Hepatocyte (in vitro differentiated cells): ENCODE results near the gene KCP. TPM values are rescaled to one million over a fixed set of nuclear protein-coding genes. Genes with fewer than 3 reads are reported as not detected.

Experiments
- DNase-seq: peaks from one replicate; pipeline ENCODE4 v3.0.0-alpha.2; 2016; ENCODE audit warnings: low spot score
- H2AFZ ChIP-seq: fragments of 200-600 bp; sonication (generic); 2 replicates; pipeline ENCODE4 v1.6.0; 2016; ENCODE audit warnings: antibody characterized with exemption, mild to moderate bottlenecking
- H3K27ac ChIP-seq: fragments of 200-600 bp; sonication (generic); 2 replicates; pipeline ENCODE4 v1.5.1; 2016; ENCODE audit warnings: mild to moderate bottlenecking
- H3K27me3 ChIP-seq: fragments of 200-600 bp; sonication (generic); 2 replicates; pipeline ENCODE4 v1.6.1; 2016
- H3K36me3 ChIP-seq: fragments of 200-600 bp; sonication (generic); replicated peaks from 2 replicates; pipeline ENCODE4 v1.5.1; 2016; ENCODE audit warnings: low read depth; ENCODE audit not compliant: insufficient read depth
- H3K4me1 ChIP-seq: fragments of 200-600 bp; sonication (generic); 2 replicates; pipeline ENCODE4 v1.5.1; 2016; ENCODE audit warnings: mild to moderate bottlenecking, moderate library complexity; ENCODE audit not compliant: insufficient read depth
- H3K4me2 ChIP-seq: fragments of 200-600 bp; sonication (generic); 2 replicates; pipeline ENCODE4 v1.6.0; 2016
- H3K4me3 ChIP-seq: fragments of 200-600 bp; sonication (generic); 2 replicates; pipeline ENCODE4 v1.5.1; 2016; ENCODE audit warnings: mild to moderate bottlenecking
- H3K79me2 ChIP-seq: fragments of 200-600 bp; sonication (generic); 2 replicates; pipeline ENCODE4 v1.6.0; 2017; ENCODE audit warnings: mild to moderate bottlenecking
- H3K9me2 ChIP-seq: fragments of 200-600 bp; sonication (generic); replicated peaks from 2 replicates; pipeline ENCODE4 v1.6.0; 2017; ENCODE audit warnings: mild to moderate bottlenecking; ENCODE audit not compliant: insufficient read depth
- H3K9me3 ChIP-seq: fragments of 200-600 bp; sonication (generic); 2 replicates; pipeline ENCODE4 v1.5.1; 2016; ENCODE audit warnings: low read depth, mild to moderate bottlenecking
- H4K20me1 ChIP-seq: fragments of 200-600 bp; sonication (generic); 2 replicates; pipeline ENCODE4 v1.6.0; 2016; ENCODE audit warnings: mild to moderate bottlenecking; ENCODE audit not compliant: insufficient read depth, poor library complexity, severe bottlenecking
- EZH2 ChIP-seq: fragments of 200-600 bp; sonication (generic); IDR thresholded peaks from 2 replicates; pipeline ENCODE4 v1.6.1; 2016; ENCODE audit warnings: antibody characterized with exemption, mild to moderate bottlenecking, borderline replicate concordance
- EZH2phosphoT487 ChIP-seq: fragments of 200-600 bp; sonication (generic); IDR thresholded peaks from one replicate; pipeline ENCODE4 v1.6.1; 2018; ENCODE audit warnings: antibody characterized with exemption, mild to moderate bottlenecking, low read depth, moderate library complexity; ENCODE audit not compliant: unreplicated experiment, severe bottlenecking
- WGBS: methylation state at CpG from one replicate; pipeline ENCODE4 v1.1.6; 2016; ENCODE audit warnings: low lambda C conversion rate; ENCODE audit errors: missing lambda C conversion rate; 5-methylcytosine and 5-hydroxymethylcytosine counted together
- polyA plus RNA-seq: library from polyadenylated mRNA; unstranded; fragments of >200 nt; fragmentation: Nextera tagmentation; extraction: Ambion mirVana; gene quantifications from 2 replicates; pipeline ENCODE4 v1.2.1, GENCODE V29; 2016
- total RNA-seq: library from RNA; depleted of rRNA; stranded (reverse); fragments of >200 nt; gene quantifications from 2 replicates; pipeline ENCODE4 v1.2.3, GENCODE V29; 2014
- TF ChIP-seq, protein P1 (sequence below): fragments of 200-600 bp; sonication (generic); IDR thresholded peaks from 2 replicates; pipeline ENCODE4 v1.5.1; 2016; ENCODE audit warnings: antibody characterized with exemption, mild to moderate bottlenecking; ENCODE audit not compliant: poor library complexity

Gene KCP
- total and polyA plus RNA-seq, 2 experiments from 2014 or later: 0.40 to 2.4 TPM

DNA sequence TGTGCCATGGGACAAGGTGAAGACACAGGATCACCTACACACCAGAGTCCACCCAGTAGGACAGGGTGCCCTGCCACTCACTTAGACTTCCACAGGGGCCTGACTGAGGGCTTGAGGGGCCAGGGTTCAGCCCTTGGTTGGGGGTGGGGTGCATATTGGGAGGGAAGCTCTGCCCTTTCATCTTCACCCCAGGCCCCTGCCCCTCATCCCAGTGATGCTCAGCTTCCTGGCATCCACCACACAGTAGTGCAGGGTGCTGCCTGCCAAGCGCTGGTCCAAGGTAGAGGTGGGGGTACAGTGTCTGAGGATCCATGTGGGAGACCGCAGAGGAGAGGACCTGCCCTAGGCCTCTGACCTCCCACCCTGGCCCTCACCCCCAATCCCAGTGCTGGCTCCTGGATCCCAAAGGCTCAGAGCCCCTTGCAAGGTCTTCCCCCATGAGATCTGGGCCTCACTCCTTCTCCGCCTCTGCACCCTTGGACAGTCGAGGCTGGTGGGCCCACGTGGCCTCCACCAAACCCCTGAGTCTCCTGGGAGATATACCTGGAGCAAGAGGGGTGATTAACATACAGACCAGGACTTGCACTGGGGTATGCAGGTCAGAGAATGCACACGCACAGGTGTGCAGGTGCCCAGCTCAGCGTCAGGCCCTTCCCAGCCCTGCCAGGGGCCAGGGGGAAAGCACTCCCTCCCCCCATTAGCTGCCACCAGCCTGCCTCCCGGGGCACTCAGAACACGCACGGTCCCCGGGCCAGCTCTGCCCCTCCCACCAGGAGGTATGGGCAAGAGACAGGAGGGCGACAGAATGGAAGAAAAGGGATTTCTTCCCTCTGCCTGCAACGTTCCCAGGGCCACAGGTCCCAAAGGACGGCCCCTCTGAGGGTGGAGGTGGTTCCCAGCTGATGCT, 18.6 kb upstream of the KCP start:
- DNase-seq: no peak
- no peaks in the 10 kb centered on the region for H3K9me2 ChIP-seq
- H3K4me1 ChIP-seq: no peaks in the 10 kb centered on the region
- no peak overlapping the region for H3K4me3 ChIP-seq
- 81% methylated on average over 12 of the region's 14 CpGs for WGBS
- H3K27me3 ChIP-seq: peaks cover 2% of the 10 kb centered on the region
- no peak overlapping the region for H3K4me2 ChIP-seq
- no peaks in the 10 kb centered on the region for H3K79me2 ChIP-seq
- no peak overlapping the region for H3K27ac ChIP-seq
- no peaks in the 10 kb centered on the region for H3K9me3 ChIP-seq
- H4K20me1 ChIP-seq: no peaks in the 10 kb centered on the region
- no peaks in the 10 kb centered on the region for H3K36me3 ChIP-seq
- H2AFZ ChIP-seq: no peak overlapping the region
- no peak for TF ChIP-seq EZH2
- TF ChIP-seq, protein P1, sequence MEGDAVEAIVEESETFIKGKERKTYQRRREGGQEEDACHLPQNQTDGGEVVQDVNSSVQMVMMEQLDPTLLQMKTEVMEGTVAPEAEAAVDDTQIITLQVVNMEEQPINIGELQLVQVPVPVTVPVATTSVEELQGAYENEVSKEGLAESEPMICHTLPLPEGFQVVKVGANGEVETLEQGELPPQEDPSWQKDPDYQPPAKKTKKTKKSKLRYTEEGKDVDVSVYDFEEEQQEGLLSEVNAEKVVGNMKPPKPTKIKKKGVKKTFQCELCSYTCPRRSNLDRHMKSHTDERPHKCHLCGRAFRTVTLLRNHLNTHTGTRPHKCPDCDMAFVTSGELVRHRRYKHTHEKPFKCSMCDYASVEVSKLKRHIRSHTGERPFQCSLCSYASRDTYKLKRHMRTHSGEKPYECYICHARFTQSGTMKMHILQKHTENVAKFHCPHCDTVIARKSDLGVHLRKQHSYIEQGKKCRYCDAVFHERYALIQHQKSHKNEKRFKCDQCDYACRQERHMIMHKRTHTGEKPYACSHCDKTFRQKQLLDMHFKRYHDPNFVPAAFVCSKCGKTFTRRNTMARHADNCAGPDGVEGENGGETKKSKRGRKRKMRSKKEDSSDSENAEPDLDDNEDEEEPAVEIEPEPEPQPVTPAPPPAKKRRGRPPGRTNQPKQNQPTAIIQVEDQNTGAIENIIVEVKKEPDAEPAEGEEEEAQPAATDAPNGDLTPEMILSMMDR: no peak
- no peak for TF ChIP-seq EZH2phosphoT487

DNA sequence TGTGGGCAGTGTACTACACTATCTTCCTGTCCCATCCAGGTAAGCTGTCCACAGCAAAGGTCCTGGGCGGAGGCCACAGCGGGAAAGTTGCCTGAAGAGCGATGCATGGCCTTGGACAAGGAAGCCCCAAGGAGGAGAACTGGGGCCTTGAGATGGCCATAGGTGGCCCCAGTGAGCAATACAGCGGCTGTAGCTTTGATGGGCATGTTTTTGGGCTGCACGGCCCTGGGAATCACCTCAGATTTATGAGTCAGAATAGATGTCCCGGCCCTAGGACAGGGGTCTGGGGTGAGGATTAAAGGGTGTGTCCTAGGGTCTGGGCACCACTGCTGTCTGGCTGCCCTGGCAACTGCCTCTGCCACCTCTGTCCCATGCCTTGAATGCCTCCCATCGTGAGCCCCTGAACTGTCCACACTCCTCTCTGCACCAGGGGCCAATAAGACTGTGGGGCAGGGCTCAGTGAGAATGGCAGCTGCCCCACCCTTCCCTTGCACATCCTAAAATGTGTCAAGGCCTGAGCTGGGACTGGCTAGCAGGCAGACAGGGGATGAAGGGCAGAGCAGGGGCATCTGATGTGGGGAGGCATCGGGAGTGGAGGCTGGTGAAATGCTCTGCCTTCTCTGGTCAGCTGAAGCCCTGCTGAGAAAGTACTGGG, 17.8 kb upstream of the KCP start:
- Histone ChIP-seq H3K27ac (no peak overlapping the region), H3K79me2 (no peaks in the 10 kb centered on the region), H3K4me2 (no peak overlapping the region), H3K27me3 (peaks cover 3% of the 10 kb centered on the region), H3K9me3 (no peaks in the 10 kb centered on the region), H3K4me3 (no peak overlapping the region), H4K20me1 (no peaks in the 10 kb centered on the region), H3K36me3 (no peaks in the 10 kb centered on the region), H3K4me1 (no peaks in the 10 kb centered on the region), H3K9me2 (no peaks in the 10 kb centered on the region), H2AFZ (no peak overlapping the region)
- no peak for DNase-seq
- TF ChIP-seq EZH2phosphoT487: no peak
- TF ChIP-seq, protein P1: no peak
- TF ChIP-seq EZH2: no peak
- WGBS: 94% methylated on average over 8 of the region's 8 CpGs

DNA sequence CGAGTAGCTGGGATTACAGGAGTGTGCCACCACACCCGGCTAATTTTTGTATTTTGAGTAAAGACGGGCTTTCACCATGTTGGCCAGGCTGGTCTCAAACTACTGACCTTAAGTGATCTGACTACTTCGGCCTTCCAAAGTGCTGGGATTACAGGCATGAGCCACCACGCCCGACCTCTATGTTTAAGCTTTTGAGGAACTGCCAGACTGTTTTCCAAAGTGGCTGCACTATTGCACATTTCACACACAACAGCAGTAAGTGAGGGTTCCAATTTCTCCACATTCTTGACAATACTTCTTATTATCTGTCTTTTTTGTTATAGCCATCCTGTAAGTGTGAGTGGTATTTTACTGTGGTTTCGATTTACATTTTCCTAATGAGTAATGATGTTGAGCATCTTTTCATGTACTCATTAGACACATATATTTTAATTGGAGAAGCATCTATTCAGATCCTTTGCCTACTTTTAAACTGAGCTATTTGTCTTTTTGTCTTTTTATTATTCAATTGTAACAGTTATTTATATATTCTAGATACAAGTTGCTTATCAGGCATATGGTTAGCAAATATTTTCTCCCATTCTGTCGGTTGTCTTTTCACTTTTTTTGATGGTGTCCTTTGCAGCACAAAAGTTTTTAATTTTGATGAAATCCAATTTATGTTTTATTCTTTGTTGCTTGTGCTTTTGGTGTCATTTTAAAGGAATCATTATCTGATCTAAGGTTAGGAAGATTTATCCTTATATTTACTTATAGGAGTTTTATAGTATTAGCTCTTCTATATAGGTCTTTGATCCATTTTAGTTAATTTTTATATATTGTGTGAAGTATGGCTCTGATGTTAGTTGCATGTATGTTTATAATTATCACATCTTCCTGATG, 14.4 kb upstream of the KCP start:
- no peaks in the 10 kb centered on the region for H4K20me1 ChIP-seq
- H3K4me3 ChIP-seq: no peak overlapping the region
- DNase-seq: no peak
- TF ChIP-seq, protein P1: no peak
- TF ChIP-seq EZH2phosphoT487: no peak
- TF ChIP-seq EZH2: no peak
- no peak overlapping the region for H3K27ac ChIP-seq
- no peaks in the 10 kb centered on the region for H3K4me1 ChIP-seq
- H3K9me2 ChIP-seq: no peaks in the 10 kb centered on the region
- no peaks in the 10 kb centered on the region for H3K36me3 ChIP-seq
- H3K79me2 ChIP-seq: no peaks in the 10 kb centered on the region
- no peak overlapping the region for H2AFZ ChIP-seq
- no peak overlapping the region for H3K4me2 ChIP-seq
- no peaks in the 10 kb centered on the region for H3K9me3 ChIP-seq
- peaks cover 24% of the 10 kb centered on the region for H3K27me3 ChIP-seq
- WGBS: 75% methylated on average over 8 of the region's 8 CpGs
